Hepatocyte (in vitro differentiated cells): ENCODE results near the gene CALML6. TPM values are rescaled to one million over a fixed set of nuclear protein-coding genes. Genes with fewer than 3 reads are reported as not detected.
A peak's percentile ranks its signal among the peaks of the same experiment; 100 is the strongest.
"Not testable (repeated sequence)": the region's sequence is repeated elsewhere in the genome, so short reads cannot be mapped to it uniquely, and the experiment has no call there.

ENCODE experiments used
- DNase-seq: peaks from one replicate; pipeline ENCODE4 v3.0.0-alpha.2; 2016; ENCODE audit warnings: low spot score
- H2AFZ ChIP-seq: fragments of 200-600 bp; sonication (generic); 2 replicates; pipeline ENCODE4 v1.6.0; 2016; ENCODE audit warnings: antibody characterized with exemption, mild to moderate bottlenecking
- H3K27ac ChIP-seq: fragments of 200-600 bp; sonication (generic); 2 replicates; pipeline ENCODE4 v1.5.1; 2016; ENCODE audit warnings: mild to moderate bottlenecking
- H3K27me3 ChIP-seq: fragments of 200-600 bp; sonication (generic); 2 replicates; pipeline ENCODE4 v1.6.1; 2016
- H3K36me3 ChIP-seq: fragments of 200-600 bp; sonication (generic); replicated peaks from 2 replicates; pipeline ENCODE4 v1.5.1; 2016; ENCODE audit warnings: low read depth; ENCODE audit not compliant: insufficient read depth
- H3K4me1 ChIP-seq: fragments of 200-600 bp; sonication (generic); 2 replicates; pipeline ENCODE4 v1.5.1; 2016; ENCODE audit warnings: mild to moderate bottlenecking, moderate library complexity; ENCODE audit not compliant: insufficient read depth
- H3K4me2 ChIP-seq: fragments of 200-600 bp; sonication (generic); 2 replicates; pipeline ENCODE4 v1.6.0; 2016
- H3K4me3 ChIP-seq: fragments of 200-600 bp; sonication (generic); 2 replicates; pipeline ENCODE4 v1.5.1; 2016; ENCODE audit warnings: mild to moderate bottlenecking
- H3K79me2 ChIP-seq: fragments of 200-600 bp; sonication (generic); 2 replicates; pipeline ENCODE4 v1.6.0; 2017; ENCODE audit warnings: mild to moderate bottlenecking
- H3K9me2 ChIP-seq: fragments of 200-600 bp; sonication (generic); replicated peaks from 2 replicates; pipeline ENCODE4 v1.6.0; 2017; ENCODE audit warnings: mild to moderate bottlenecking; ENCODE audit not compliant: insufficient read depth
- H3K9me3 ChIP-seq: fragments of 200-600 bp; sonication (generic); 2 replicates; pipeline ENCODE4 v1.5.1; 2016; ENCODE audit warnings: low read depth, mild to moderate bottlenecking
- H4K20me1 ChIP-seq: fragments of 200-600 bp; sonication (generic); 2 replicates; pipeline ENCODE4 v1.6.0; 2016; ENCODE audit warnings: mild to moderate bottlenecking; ENCODE audit not compliant: insufficient read depth, poor library complexity, severe bottlenecking
- EZH2 ChIP-seq: fragments of 200-600 bp; sonication (generic); IDR thresholded peaks from 2 replicates; pipeline ENCODE4 v1.6.1; 2016; ENCODE audit warnings: antibody characterized with exemption, mild to moderate bottlenecking, borderline replicate concordance
- EZH2phosphoT487 ChIP-seq: fragments of 200-600 bp; sonication (generic); IDR thresholded peaks from one replicate; pipeline ENCODE4 v1.6.1; 2018; ENCODE audit warnings: antibody characterized with exemption, mild to moderate bottlenecking, low read depth, moderate library complexity; ENCODE audit not compliant: unreplicated experiment, severe bottlenecking
- WGBS: methylation state at CpG from one replicate; pipeline ENCODE4 v1.1.6; 2016; ENCODE audit warnings: low lambda C conversion rate; ENCODE audit errors: missing lambda C conversion rate; 5-methylcytosine and 5-hydroxymethylcytosine counted together
- polyA plus RNA-seq: library from polyadenylated mRNA; unstranded; fragments of >200 nt; fragmentation: Nextera tagmentation; extraction: Ambion mirVana; gene quantifications from 2 replicates; pipeline ENCODE4 v1.2.1, GENCODE V29; 2016
- total RNA-seq: library from RNA; depleted of rRNA; stranded (reverse); fragments of >200 nt; gene quantifications from 2 replicates; pipeline ENCODE4 v1.2.3, GENCODE V29; 2014
- TF ChIP-seq, protein P1 (sequence below): fragments of 200-600 bp; sonication (generic); IDR thresholded peaks from 2 replicates; pipeline ENCODE4 v1.5.1; 2016; ENCODE audit warnings: antibody characterized with exemption, mild to moderate bottlenecking; ENCODE audit not compliant: poor library complexity

Gene CALML6
- total and polyA plus RNA-seq, 2 experiments from 2014 or later = 0.33 to 0.53 TPM

DNA sequence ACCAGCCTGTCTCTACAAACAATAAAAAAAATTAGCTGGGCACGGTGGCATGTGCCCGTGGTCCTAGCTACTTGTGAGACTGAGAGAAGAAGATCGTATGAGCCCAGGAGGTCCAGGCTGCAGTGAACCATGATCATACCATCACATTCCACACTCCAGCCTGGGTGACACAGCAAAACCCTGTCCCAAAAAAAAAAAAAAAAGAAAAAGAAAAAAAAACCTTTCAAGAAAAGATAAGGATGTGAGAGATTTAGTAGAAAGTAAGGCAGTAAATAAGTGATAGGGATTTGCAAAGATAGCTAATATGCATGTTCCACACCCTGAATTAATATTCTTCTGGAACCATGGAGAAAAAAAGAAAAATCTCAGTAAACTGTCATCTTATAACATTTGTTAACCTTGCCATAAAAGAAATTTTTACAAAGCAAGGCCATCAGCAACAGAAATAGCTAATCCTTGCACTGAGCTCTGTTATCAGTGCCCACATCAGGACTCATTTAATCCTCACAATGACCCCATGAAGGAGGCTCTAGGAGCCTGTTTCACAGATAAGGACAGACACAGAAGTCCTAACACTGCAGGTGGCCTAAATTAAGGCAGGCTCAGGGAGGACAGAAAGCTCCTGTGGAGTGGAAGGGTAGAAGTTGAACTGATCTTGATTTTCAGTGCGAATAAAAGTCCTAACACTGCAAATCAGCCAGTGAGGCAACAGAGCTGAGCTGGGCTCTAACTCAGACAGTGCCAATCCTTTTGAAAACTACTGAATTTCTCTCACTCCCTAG is 31.8 kb upstream of the CALML6 start:
- Histone ChIP-seq H3K4me1 (peaks cover 40% of the 10 kb centered on the region), H3K9me3 (no peaks in the 10 kb centered on the region), H2AFZ (no peak overlapping the region), H3K4me3 (no peak overlapping the region), H3K27me3 (no peaks in the 10 kb centered on the region), H3K27ac (peak overlapping the region; percentile 49), H4K20me1 (peaks cover 100% of the 10 kb centered on the region), H3K9me2 (no peaks in the 10 kb centered on the region), H3K4me2 (peak overlapping the region; percentile 47), H3K36me3 (no peaks in the 10 kb centered on the region), H3K79me2 (peaks cover 100% of the 10 kb centered on the region)
- 59% methylated on average over 4 of the region's 4 CpGs for WGBS
- no peak for DNase-seq
- TF ChIP-seq EZH2phosphoT487 (no peak), EZH2 (no peak)
- TF ChIP-seq, protein P1, sequence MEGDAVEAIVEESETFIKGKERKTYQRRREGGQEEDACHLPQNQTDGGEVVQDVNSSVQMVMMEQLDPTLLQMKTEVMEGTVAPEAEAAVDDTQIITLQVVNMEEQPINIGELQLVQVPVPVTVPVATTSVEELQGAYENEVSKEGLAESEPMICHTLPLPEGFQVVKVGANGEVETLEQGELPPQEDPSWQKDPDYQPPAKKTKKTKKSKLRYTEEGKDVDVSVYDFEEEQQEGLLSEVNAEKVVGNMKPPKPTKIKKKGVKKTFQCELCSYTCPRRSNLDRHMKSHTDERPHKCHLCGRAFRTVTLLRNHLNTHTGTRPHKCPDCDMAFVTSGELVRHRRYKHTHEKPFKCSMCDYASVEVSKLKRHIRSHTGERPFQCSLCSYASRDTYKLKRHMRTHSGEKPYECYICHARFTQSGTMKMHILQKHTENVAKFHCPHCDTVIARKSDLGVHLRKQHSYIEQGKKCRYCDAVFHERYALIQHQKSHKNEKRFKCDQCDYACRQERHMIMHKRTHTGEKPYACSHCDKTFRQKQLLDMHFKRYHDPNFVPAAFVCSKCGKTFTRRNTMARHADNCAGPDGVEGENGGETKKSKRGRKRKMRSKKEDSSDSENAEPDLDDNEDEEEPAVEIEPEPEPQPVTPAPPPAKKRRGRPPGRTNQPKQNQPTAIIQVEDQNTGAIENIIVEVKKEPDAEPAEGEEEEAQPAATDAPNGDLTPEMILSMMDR = no peak

DNA sequence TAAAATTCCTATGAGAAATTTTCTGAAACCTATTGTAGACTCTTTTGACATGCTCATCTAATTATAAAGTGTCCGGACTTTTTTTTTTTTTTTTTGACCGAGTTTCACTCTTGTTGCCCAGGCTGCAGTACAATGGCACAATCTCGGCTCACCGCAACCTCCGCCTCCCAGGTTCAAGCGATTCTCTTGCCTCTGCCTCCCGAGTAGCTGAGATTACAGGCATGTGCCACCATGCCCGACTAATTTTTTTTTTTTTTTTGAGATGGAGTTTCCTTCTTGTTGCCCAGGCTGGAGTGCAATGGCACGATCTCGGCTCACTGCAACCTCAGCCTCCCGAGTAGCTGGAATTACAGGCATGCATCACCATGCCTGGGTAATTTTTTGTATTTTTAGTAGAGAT is 31.2 kb upstream of the CALML6 start:
- Histone ChIP-seq H3K4me1 (peaks cover 46% of the 10 kb centered on the region), H4K20me1 (peaks cover 100% of the 10 kb centered on the region), H3K79me2 (peaks cover 100% of the 10 kb centered on the region), H3K4me2 (peak overlapping the region; percentile 47), H3K27ac (peak overlapping the region; percentile 49)
- H2AFZ ChIP-seq, H3K4me3 ChIP-seq, H3K27me3 ChIP-seq, DNase-seq, H3K36me3 ChIP-seq, H3K9me3 ChIP-seq, H3K9me2 ChIP-seq: not testable (repeated sequence)
- 72% methylated on average over 11 of the region's 11 CpGs for WGBS

DNA sequence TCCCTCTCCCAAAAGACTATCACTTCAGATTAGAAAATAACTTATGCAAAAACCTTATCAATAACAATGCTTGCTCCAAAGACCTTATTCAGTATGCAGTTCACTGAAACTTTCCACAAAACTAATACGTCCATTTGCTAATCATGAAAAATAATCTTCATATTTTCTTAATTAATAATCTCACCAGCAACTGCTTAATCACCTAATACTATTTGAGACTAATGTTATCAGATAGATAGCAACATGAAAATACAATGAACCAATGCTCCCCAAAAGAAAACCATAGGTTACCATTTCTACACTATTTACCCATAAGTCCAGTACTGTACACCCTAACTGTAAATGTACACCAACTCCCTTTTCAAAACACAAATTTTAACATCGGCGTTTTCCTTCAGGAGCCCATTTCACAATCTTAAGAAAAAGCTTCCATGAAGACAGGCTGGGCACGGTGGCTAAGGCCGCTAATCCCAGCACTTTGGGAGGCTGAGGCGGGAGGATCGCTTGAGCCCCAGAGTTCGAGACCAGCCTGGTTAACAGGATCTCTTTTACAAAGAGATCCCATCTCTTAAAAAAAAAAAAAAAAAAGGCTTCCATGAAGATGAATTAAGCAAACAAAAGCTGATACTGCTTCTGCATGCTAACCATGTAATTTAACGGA is 25.8 kb upstream of the CALML6 start:
- Histone ChIP-seq H3K36me3 (no peaks in the 10 kb centered on the region), H4K20me1 (peaks cover 58% of the 10 kb centered on the region), H3K4me3 (peak overlapping the region; percentile 98), H3K27ac (peak overlapping the region; percentile 99), H2AFZ (no peak overlapping the region), H3K9me3 (no peaks in the 10 kb centered on the region), H3K79me2 (peaks cover 78% of the 10 kb centered on the region), H3K4me1 (peaks cover 35% of the 10 kb centered on the region), H3K4me2 (peak overlapping the region; percentile 82), H3K9me2 (no peaks in the 10 kb centered on the region), H3K27me3 (no peaks in the 10 kb centered on the region)
- DNase-seq = no peak
- WGBS = 20% methylated on average over 9 of the region's 9 CpGs
- TF ChIP-seq, protein P1 = no peak

DNA sequence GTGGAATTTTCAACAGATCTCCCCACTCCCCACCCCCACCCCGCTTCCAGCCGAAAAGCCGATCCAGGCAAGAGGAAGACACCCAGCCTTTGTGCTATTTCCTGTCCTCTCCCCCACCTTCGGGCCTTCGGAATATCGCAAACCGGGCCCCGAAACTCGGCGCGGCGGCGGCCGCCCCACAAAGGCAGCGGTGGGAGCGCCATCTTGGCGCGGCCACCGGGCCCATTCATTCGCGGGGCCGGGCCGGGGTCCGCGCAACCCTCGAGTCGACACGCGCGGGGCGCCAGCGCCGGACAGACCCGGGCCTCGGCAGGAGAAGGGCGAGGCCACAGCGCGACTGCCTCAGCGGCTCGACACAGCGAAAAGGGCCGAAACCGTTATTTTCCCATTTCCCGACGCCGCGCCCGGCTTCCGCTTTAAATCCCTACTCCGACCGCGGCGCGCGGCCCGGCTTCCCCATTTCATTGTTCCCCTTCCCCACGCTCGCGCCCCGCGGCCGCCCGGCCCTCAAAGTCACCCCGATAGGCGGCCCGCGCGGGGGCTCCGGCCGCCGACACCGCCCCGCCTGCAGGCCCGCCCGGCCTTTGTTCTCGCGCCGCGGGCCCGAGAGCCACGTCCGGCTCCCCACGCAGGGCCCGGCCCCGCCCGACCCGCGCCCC is 25.1 kb upstream of the CALML6 start:
- Histone ChIP-seq H4K20me1 (peaks cover 50% of the 10 kb centered on the region), H3K27ac (peak overlapping the region; percentile 99), H3K9me3 (no peaks in the 10 kb centered on the region), H3K27me3 (no peaks in the 10 kb centered on the region), H3K79me2 (peaks cover 71% of the 10 kb centered on the region), H3K36me3 (no peaks in the 10 kb centered on the region), H3K4me3 (peak overlapping the region; percentile 98), H3K4me2 (peak overlapping the region; percentile 82), H3K4me1 (peaks cover 42% of the 10 kb centered on the region), H2AFZ (peak overlapping the region; percentile 83), H3K9me2 (no peaks in the 10 kb centered on the region)
- DNase-seq = peak; percentile 63
- 4% methylated on average over 31 of the region's 88 CpGs for WGBS
- TF ChIP-seq EZH2phosphoT487 = no peak
- TF ChIP-seq, protein P1 = no peak
- TF ChIP-seq EZH2 = no peak
